ENCODE data around the gene BEND2.

The BEND2 gene

DNA sequence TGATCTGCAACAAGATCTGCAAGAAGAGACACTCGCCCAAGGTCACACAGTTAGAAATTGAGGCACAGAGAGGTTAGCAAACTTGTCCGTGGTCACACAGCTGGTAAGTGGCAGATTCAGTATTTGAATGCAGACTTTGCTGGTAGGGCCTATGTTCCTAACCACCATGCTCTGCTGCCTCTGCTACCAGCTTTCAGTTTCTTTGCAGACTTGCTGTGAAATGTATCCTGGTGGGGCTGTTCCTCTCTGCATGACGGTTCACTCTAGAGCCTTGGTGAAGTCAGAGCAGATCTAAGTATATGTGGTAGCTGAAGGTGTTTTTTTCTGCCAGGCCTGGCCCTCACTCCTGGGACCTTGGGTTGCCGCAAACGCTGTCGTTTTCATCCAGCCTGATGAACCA lies 87.1 kb downstream of the BEND2 start:
- DNase-seq: no peak

DNA sequence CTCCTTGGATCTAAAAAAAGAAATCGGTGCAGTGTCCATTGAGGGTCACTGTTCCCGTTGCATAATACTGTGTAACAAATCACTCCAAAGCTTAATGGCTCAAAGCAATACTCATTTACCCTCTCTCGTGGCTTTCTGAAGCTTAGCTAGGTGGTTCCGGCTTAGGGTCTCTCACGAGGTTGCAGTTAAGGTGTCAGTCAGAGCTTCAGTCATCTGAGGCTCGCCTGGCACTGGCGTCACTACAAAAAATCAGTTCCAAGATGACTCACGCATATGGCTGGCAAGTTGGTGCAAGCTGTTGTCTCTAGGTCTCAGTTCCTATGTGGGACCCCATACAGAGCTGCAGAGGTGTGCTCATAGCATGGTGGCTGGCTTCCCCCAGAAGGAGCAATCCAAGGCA lies 91.0 kb downstream of the BEND2 start:
- no peak for DNase-seq

DNA sequence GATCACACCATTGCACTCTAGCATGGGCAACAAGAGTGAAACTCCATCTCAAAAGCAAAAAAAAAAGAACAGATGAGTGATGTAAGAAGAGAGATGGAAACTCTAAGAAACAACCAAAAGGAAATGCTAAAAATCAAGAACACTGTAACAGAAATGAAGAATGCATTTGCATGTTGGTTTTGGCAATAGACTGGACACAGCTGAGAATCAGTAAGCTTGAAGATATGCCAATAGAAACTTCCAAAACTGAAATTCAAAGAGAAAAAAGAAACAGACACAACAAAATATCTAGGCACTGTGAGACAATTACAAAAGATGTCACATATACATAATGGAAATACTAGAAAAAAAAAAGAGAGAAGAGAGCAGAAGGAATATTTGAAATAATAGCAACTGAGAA lies 93.7 kb downstream of the BEND2 start:
- DNase-seq: no peak

DNA sequence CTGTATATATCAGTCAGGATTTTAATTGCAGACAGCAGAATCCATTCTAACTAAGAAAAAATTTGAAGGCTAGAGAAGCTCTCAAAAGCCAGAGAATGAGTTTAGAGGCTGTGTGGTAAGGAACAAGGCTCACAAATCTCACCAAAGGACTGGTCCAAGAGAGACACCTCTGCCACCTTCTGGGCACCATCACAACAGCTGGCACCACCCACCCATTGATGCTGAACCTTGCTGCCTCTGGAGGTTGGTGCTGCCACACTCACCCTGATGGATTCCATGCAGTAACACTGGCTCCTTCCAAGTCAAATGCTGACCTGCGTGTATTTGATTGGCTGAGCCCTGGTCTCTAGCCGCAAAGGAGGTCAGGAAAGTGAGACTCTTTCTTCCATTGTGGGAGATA lies 100.8 kb downstream of the BEND2 start:
- peak; percentile 43 for DNase-seq

Measured in NCI-H1092 (cell line).